Esophagus muscularis mucosa (tissue), 4 donors: Measurements from ENCODE around the gene TMPRSS9.

ENCODE experiments used
- CTCF ChIP-seq, 3 experiments: fragments of 200-600 bp in 2 of 3; fragments of 450-650 bp in 1 of 3; sonication (generic) in 2 of 3; IDR thresholded peaks; one replicate each; pipeline ENCODE4 v1.5.1; 2017 to 2019; ENCODE audit warnings: antibody characterized with exemption in 3 of 3, mild to moderate bottlenecking in 2 of 3, moderate library complexity in 1 of 3
- EP300 ChIP-seq: sonication (generic); formaldehyde crosslinking; IDR thresholded peaks from one replicate; pipeline ENCODE4 v1.6.1; 2017; ENCODE audit warnings: antibody characterized with exemption
- POLR2A ChIP-seq: fragments of 450-650 bp; IDR thresholded peaks from one replicate; pipeline ENCODE4 v1.6.1; 2017; ENCODE audit warnings: antibody characterized with exemption, moderate library complexity, mild to moderate bottlenecking, low read depth
- POLR2AphosphoS5 ChIP-seq, 2 donors: sonication (generic); formaldehyde crosslinking; IDR thresholded peaks; one replicate each; pipeline ENCODE4 v1.6.1; 2017; ENCODE audit warnings: antibody characterized with exemption in 2 of 2

- TF ChIP-seq CTCF (IDR thresholded peaks at IDR 0.05) = no peak
- TF ChIP-seq POLR2A = no peak
- no peak for TF ChIP-seq POLR2AphosphoS5 (IDR thresholded peaks at IDR 0.05)
- TF ChIP-seq EP300 = no peak
Measured at GRCh38 chr19:2412449-2412848, 52.4 kb downstream of the TMPRSS9 start.
